GM18867 (cell line): ENCODE data around the gene IRF5.
A peak's percentile ranks its signal among the peaks of the same experiment; 100 is the strongest.

Experiments
- ATAC-seq: cut with Tn5 transposase; IDR thresholded peaks from one replicate; pipeline ENCODE4 v1.9.1; 2021; ENCODE audit warnings: mild to moderate bottlenecking, moderate library complexity; ENCODE audit not compliant: unreplicated experiment

Gene IRF5

DNA sequence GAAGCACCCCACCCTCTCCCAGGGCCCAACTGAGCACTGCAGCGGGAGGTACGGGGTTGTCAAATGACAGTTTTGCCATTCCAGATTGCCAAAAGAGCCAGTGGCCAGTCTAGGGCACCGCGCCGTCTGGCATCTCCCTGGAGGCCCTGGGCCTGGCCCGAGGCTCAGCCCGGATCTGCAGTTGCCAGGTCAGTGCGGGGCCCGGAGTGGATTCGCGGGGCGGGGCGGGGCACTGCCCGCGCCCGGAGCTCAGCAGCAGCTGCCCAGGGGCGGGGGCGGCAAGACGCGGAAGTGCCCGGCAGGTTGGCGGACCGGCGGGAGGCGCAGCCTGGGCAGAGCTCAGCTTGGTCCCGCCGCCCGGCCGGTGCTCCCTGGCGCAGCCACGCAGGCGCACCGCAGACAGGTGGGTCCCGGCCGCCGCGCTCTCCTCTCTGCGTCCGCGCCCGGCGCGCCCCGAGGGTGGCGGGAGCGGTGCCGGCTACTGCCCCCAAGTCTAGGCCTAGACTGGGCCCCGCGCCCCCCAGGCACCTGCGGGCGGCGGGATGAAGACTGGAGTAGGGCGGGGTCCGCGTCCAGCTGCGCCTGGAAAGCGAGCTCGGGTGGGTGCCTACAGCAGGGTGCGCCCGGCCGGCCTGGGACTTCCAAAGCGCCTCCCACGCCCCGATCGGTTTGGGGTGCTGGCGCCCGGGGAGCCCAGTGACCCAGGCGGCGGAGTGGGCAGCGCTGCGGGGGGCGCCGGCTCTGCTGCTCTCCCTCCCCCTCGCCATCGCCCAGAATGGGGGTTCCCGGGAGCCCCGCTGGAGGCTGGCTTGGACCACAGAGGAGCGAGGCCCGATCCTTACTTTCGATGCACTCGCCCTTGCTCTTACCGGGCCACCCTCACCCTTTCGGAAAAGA, at the start of gene IRF5:
IRF5 (plus strand) TSS at position 281 of the 897 bp plus-strand sequence. CDS start 4,155 bp downstream, outside the sequence.
- peak; percentile 28 for ATAC-seq

GRCh38 chr7:128888039-128888755, 49.5 kb upstream of the IRF5 start:
- ATAC-seq: no peak

GRCh38 chr7:128888756-128889095, 49.0 kb upstream of the IRF5 start:
- no peak for ATAC-seq

- no peak for ATAC-seq
These were observed 48.6 kb upstream of the IRF5 start for GRCh38 chr7:128889121-128889520.

GRCh38 chr7:128890306-128891109, 47.2 kb upstream of the IRF5 start:
- ATAC-seq: no peak

GRCh38 chr7:128891110-128891941, 46.4 kb upstream of the IRF5 start:
- no peak for ATAC-seq

- no peak for ATAC-seq
These were observed 45.8 kb upstream of the IRF5 start for GRCh38 chr7:128891942-128892269.

GRCh38 chr7:128892521-128893250, 45.0 kb upstream of the IRF5 start:
- no peak for ATAC-seq

- ATAC-seq: no peak
These were observed 44.3 kb upstream of the IRF5 start for GRCh38 chr7:128893251-128894100.

GRCh38 chr7:128894101-128894440, 43.7 kb upstream of the IRF5 start:
- ATAC-seq: no peak

DNA sequence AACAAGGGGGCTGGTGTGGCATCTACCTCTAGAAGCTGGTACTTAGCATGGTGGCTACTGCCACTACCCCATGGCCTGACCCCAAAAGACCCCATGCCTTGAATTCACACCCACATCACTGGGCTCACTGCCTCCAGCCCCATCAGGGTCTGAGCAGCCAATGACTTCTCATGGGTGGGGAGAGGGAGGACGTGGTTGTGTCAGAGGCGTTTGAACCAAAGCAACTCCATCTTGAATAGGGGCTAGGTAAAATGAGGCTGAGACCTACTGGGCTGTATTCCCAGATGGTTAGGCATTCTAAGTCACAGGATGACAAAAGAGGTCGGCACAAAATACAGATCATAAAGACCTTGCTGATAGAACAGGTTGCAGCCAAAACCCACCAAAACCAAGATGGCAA, 42.4 kb upstream of the IRF5 start:
- ATAC-seq: no peak

DNA sequence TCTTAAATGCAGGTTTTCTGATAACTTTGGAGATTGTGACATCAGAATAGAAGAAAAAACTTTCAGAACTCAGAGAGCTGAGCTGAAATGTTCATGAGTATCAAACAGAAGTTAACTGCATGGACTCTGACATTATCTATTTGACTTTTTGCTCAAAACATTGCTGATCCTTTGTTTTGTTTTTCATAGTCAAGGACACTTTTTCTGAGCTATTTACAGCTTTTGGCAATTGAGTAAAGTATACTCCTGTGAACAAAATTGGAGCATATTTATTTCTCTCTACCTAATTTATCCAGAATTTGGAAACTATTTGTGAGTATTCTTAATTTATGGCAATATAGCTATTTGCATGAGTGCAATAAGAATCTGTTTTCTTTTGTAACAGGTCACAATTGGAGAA, 38.3 kb upstream of the IRF5 start:
- ATAC-seq: no peak

DNA sequence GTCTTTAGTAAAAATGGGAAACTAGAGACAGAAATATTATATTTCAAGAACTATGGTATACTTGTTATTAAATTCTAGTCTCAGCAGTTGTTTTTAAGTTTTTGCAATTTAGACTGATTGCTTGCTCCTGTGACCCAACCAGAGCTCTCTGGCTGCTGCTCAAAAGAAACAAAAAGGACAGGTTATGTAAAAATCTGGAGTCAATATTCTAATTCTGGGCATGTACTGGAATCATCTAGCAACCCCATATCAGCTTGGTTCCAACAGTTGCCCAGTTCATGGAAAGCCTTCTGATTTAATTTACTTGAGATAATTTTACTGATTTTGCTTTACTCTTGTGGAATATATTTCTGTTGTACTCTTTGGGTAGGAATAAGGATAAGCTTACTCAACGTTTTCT, 37.5 kb upstream of the IRF5 start:
- no peak for ATAC-seq

GRCh38 chr7:128902761-128903585, 34.8 kb upstream of the IRF5 start:
- no peak for ATAC-seq

GRCh38 chr7:128903621-128904361, 33.9 kb upstream of the IRF5 start:
- no peak for ATAC-seq

- no peak for ATAC-seq
These were observed 33.1 kb upstream of the IRF5 start for GRCh38 chr7:128904381-128905197.
